HG02623 (cell line): Measurements from ENCODE around the gene CENPN.
A peak's percentile ranks its signal among the peaks of the same experiment; 100 is the strongest.

Source experiments
- ATAC-seq: cut with Tn5 transposase; IDR thresholded peaks from one replicate; pipeline ENCODE4 v1.9.1; 2021; ENCODE audit warnings: moderate library complexity; ENCODE audit not compliant: unreplicated experiment

The CENPN gene

DNA sequence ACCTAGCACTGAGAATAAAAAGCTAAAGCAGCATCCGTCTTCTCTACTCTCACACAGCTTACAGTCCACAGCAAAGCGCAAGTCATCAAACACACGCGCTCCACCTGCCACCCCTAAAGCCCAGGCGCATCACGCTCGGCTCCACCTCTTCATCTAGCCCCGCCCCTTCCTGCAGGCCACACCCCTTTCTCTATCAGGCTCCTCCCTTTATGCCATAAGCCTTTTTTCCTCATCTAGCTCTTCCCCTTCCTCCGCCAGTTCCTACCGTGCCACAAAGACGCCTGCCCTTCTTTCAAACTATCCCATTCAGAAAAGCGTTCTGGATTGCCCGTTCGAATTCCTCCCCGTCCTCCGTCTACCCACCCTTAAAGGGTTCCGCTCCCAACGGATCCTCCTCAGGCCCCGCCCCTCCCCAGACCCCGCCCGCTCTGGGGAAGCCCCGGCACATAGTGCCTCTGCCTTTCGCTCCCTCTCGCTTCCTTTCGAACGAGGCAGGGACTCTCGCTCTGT, 69.6 kb downstream of the CENPN start:
- ATAC-seq = peak; percentile 78

DNA sequence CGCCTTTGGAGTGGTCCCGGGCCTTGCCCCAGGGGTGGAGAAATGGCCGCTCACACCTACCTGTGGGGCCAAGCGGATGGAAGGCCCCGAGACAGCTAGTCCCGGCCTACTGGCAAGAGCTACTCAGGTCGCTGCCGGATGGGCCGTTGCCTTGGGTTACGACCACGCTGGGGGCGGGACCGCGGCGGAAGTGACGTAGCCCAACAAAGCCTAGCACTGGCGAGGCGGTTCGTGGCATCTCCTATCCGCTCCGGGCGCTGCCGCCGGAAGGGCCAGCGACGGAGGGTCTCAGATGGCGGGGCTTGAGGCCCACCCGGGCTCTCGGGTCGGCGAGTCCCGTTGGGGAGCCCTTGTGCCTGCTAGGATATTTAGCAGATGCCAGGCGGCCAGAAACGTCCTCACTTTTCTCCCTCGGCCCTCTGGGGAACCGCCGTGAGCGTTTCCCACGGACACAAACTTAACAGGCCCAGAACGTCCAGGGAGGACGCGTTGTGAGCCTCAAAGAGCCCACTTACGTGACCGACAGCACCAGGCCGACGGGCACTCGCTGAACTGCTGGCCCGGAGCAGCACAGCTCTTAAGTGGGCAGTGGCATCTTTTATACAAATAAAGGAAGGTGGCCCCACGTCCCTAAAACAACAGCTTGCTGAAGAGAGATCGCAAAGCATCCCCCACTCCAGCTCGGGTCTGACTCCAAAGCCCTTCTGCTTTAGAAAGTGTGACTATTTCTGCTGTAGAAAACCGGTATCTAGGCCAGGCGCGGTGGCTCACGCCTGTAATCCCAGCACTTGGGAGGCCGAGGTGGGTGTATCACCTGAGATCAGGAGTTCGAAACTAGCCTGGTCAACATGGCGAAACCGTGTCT, 70.3 kb downstream of the CENPN start, which contains the start of gene C16orf46:
Gene C16orf46 (minus strand): TSS at position 163 of the 865 bp plus-strand sequence. CDS start 13,283 bp downstream, outside the sequence.
- ATAC-seq = peak; percentile 93

DNA sequence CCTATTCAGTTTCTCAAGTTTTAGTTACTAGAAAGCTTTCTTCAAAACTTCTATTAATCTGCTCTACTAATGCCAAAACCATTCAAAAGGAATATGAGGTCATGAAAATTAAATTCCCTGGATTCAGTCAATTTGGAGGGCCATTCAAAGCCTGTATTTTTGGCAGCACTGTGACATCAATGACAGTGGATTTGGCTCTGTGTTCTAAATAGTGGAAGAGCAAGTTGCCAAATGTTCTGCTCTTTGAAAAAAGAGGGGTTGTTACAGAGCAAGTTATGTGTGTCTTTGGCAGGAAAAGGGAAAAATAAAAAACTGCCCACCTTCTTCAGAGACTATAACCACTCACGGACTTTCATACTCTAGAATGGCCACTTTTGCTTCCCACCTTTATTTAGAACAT, 73.2 kb downstream of the CENPN start:
- ATAC-seq = no peak

DNA sequence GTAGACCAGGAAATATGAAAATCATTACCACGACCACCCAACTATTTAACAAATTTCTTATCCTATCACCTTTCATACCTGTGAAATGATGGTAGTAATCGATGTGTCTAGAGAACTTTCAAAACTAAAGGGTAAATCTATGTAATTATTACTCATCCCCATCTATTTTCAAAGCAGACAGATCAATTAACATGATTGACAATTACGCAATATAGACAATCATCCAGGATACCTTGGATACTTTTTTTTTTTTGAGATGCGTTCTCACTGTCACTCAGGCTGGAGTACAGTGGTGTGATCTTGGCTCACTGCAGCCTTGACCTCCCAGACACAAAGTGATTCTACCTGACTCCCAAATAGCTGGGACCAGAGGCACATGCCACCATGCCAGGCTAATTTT, 74.0 kb downstream of the CENPN start:
- ATAC-seq = no peak
